HG02973 (cell line): ENCODE results near the gene C12orf75.

Experiments
- ATAC-seq: cut with Tn5 transposase; IDR thresholded peaks from one replicate; pipeline ENCODE4 v1.9.1; 2021; ENCODE audit warnings: moderate library complexity; ENCODE audit not compliant: unreplicated experiment

C12orf75 gene

GRCh38 chr12:105409279-105409678 is 78.8 kb downstream of the C12orf75 start:
- ATAC-seq: no peak

GRCh38 chr12:105409801-105410471 is 79.4 kb downstream of the C12orf75 start:
- ATAC-seq: no peak

GRCh38 chr12:105413911-105414487 is 83.5 kb downstream of the C12orf75 start:
- no peak for ATAC-seq

- no peak for ATAC-seq
These were observed 87.2 kb downstream of the C12orf75 start for GRCh38 chr12:105417732-105418131.

DNA sequence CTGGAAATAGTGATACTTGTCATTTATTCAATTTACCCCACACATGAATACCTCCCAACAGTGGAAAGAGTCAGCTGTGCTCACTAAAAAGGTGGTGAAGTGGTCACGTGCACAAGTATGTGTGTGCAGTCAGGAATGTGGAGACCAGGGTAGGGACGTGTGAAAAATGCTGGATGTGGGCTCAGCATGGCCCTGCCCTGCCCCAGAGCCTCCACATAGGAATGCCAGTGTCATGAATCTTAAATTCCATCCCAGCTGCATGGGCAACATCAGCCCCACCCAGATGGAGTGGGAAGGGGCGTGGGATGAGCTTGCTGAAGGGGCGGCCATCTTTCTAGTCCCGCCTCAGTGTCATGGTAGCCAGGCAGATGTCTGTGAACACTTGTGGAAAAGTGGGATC is 87.7 kb downstream of the C12orf75 start:
- ATAC-seq: no peak

- ATAC-seq: no peak
These were observed 88.4 kb downstream of the C12orf75 start for GRCh38 chr12:105418821-105419291.

- ATAC-seq: no peak
These were observed 89.1 kb downstream of the C12orf75 start for GRCh38 chr12:105419606-105420005.

- ATAC-seq: no peak
These were observed 89.6 kb downstream of the C12orf75 start for GRCh38 chr12:105420046-105420445.

DNA sequence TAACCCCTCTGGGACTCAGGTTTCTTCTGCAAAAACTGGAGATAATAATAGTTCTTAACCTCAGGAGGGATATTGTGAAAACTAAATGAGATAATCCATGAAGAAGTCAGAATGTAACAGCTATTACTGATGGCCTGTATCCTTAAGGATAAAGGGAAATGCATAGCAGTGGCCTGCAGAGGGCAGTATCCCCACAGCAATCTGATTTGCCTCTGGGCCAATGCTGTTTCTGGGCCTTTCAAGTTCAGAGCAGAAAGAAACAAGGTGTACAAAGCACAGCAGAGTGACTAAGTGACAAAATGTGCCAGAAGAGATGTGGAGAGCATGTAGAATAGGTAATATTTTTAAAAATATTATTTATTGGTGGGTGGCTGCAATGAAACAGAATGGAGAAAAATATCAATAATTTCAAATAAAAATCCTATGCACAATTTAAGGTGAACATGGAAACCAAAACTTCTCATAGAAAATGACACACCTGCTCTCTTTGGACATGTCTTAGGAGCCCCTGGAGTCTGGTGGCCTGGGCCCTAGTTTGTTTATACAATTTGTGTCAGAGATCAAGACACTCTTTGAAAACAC is 90.3 kb downstream of the C12orf75 start:
- no peak for ATAC-seq
